OCI-M2 (cell line): Measurements from ENCODE around the gene CCDC12.

ENCODE experiments used
- DNase-seq: peaks from one replicate; lab custom pipeline; 2025; ENCODE audit not compliant: unreplicated experiment; lab: John Stamatoyannopoulos, UW

The CCDC12 gene

GRCh38 chr3:46895761-46896160 lies 80.8 kb downstream of the CCDC12 start:
- no peak for DNase-seq

- no peak for DNase-seq
Measured at GRCh38 chr3:46895204-46895660, 81.3 kb downstream of the CCDC12 start.

GRCh38 chr3:46894256-46894655 lies 82.3 kb downstream of the CCDC12 start:
- no peak for DNase-seq

- DNase-seq, result no peak
Measured at GRCh38 chr3:46893763-46894162, 82.8 kb downstream of the CCDC12 start.

GRCh38 chr3:46893146-46893748 lies 83.3 kb downstream of the CCDC12 start:
- no peak for DNase-seq

- DNase-seq, result no peak
Measured at GRCh38 chr3:46892285-46893145, 84.0 kb downstream of the CCDC12 start.

GRCh38 chr3:46891132-46891531 lies 85.4 kb downstream of the CCDC12 start:
- no peak for DNase-seq

GRCh38 chr3:46890132-46890531 lies 86.4 kb downstream of the CCDC12 start:
- DNase-seq, result no peak

- no peak for DNase-seq
Measured at GRCh38 chr3:46889381-46890110, 87.0 kb downstream of the CCDC12 start.

GRCh38 chr3:46888705-46889104 lies 87.8 kb downstream of the CCDC12 start:
- DNase-seq, result no peak

- DNase-seq, result no peak
Measured at GRCh38 chr3:46887980-46888494, 88.5 kb downstream of the CCDC12 start.

- no peak for DNase-seq
Measured at GRCh38 chr3:46885612-46886011, 90.9 kb downstream of the CCDC12 start.

GRCh38 chr3:46884929-46885328 lies 91.6 kb downstream of the CCDC12 start:
- no peak for DNase-seq

GRCh38 chr3:46884427-46884826 lies 92.1 kb downstream of the CCDC12 start:
- no peak for DNase-seq

- no peak for DNase-seq
Measured at GRCh38 chr3:46883830-46884185, 92.7 kb downstream of the CCDC12 start.

- DNase-seq, result no peak
Measured at GRCh38 chr3:46883054-46883829, 93.3 kb downstream of the CCDC12 start.

GRCh38 chr3:46882377-46883053 lies 94.0 kb downstream of the CCDC12 start:
- DNase-seq, result no peak

- DNase-seq, result no peak
Measured at GRCh38 chr3:46881596-46882376, 94.8 kb downstream of the CCDC12 start.

GRCh38 chr3:46880884-46881595 lies 95.5 kb downstream of the CCDC12 start:
- DNase-seq, result no peak
